Thyroid gland (tissue), 4 donors: ENCODE measurements around the gene GJD4. TPM values are rescaled to one million over a fixed set of nuclear protein-coding genes. Genes with fewer than 3 reads are reported as not detected.

Source experiments
- DNase-seq, 2 donors: peaks; one replicate each; pipeline ENCODE4 v3.0.0-alpha.2; 2019
- H3K27ac ChIP-seq, 3 donors: fragments of 200-600 bp; sonication (generic); 1 replicate in 2 of 3; 2 replicates in 1 of 3; pipeline ENCODE4 v1.5.1; 2016 to 2019; ENCODE audit warnings: mild to moderate bottlenecking in 1 of 3, moderate library complexity in 1 of 3
- H3K27me3 ChIP-seq: fragments of 200-600 bp; sonication (generic); one replicate; pipeline ENCODE4 v1.5.1; 2019
- H3K36me3 ChIP-seq, 2 donors: fragments of 200-600 bp; sonication (generic); one replicate each; pipeline ENCODE4 v1.5.1; 2016 to 2019
- H3K4me1 ChIP-seq, 2 donors: fragments of 200-600 bp; sonication (generic); one replicate each; pipeline ENCODE4 v1.5.1; 2017 to 2019
- H3K4me3 ChIP-seq, 3 donors: fragments of 200-600 bp; sonication (generic); replicated peaks in 1 of 3; 1 replicate in 2 of 3; 2 replicates in 1 of 3; pipeline ENCODE4 v1.5.1; 2016; ENCODE audit warnings: mild to moderate bottlenecking in 1 of 3
- H3K9me3 ChIP-seq: fragments of 200-600 bp; sonication (generic); one replicate; pipeline ENCODE4 v1.5.1; 2017
- CTCF ChIP-seq, 6 experiments: fragments of 200-600 bp in 3 of 6; fragments of 450-650 bp in 3 of 6; sonication (generic) in 3 of 6; IDR thresholded peaks; one replicate each; pipeline ENCODE4 v1.5.1; 2016 to 2019; ENCODE audit warnings: antibody characterized with exemption in 6 of 6, mild to moderate bottlenecking in 2 of 6, inconsistent platforms in 1 of 6, moderate library complexity in 1 of 6
- POLR2A ChIP-seq, 2 donors: fragments of 450-650 bp; IDR thresholded peaks; one replicate each; pipeline ENCODE4 v1.6.1; 2017; ENCODE audit warnings: antibody characterized with exemption in 2 of 2, mild to moderate bottlenecking in 2 of 2, moderate library complexity in 1 of 2
- WGBS, 2 donors: methylation state at CpG; one replicate each; pipeline ENCODE4 v1.1.5; 2017; 5-methylcytosine and 5-hydroxymethylcytosine counted together
- intact Hi-C: fragments of 100-400 bp; cut with DNase I; formaldehyde crosslinking; loops from one replicate; pipeline ENCODE4 v1.15.1; 2023
- total RNA-seq, 4 donors: library from RNA; depleted of rRNA; stranded (reverse); fragments of >200 nt; gene quantifications; one replicate each; pipeline ENCODE4 v1.2.3, GENCODE V29; 2016

The GJD4 gene
- not detected for total RNA-seq

GRCh38 chr10:35605191-35605590 lies at the start of gene GJD4:
GJD4 (plus strand) TSS chr10:35605341; CDS start chr10:35605568, 227 bp downstream.
- H3K27ac ChIP-seq, result no peak within 1 kb of the TSS
- no peak for TF ChIP-seq POLR2A (IDR thresholded peaks at IDR 0.05)
- no peak for TF ChIP-seq CTCF (IDR thresholded peaks at IDR 0.05)
- no peaks in the 10 kb centered on the region for H3K36me3 ChIP-seq
- peaks cover 6 to 16% of the 10 kb centered on the region in 2 donors for H3K4me1 ChIP-seq
- H3K4me3 ChIP-seq, result no peak within 1 kb of the TSS
- H3K9me3 ChIP-seq, result no peaks in the 10 kb centered on the region
- intact Hi-C loops, result no loop called here
- WGBS, 2 donors, result 39 to 42% methylated on average over 8 of the region's 8 CpGs
- no peaks in the 10 kb centered on the region for H3K27me3 ChIP-seq
- peak; percentile 35 for DNase-seq

GRCh38 chr10:35555962-35556930 lies 48.9 kb upstream of the GJD4 start:
- Histone ChIP-seq H3K4me3 (no peak overlapping the region), H3K9me3 (no peaks in the 10 kb centered on the region), H3K36me3 (peaks cover 5 to 6% of the 10 kb centered on the region in 2 donors), H3K4me1 (no peaks in the 10 kb centered on the region), H3K27ac (no peak overlapping the region), H3K27me3 (no peaks in the 10 kb centered on the region)
- TF ChIP-seq POLR2A (IDR thresholded peaks at IDR 0.05) (no peak), CTCF (IDR thresholded peaks at IDR 0.05) (no peak)
- intact Hi-C loops, result no loop called here
- DNase-seq, result no peak
- WGBS, 2 donors, result 93 to 97% methylated on average over 6 of the region's 6 CpGs

- Histone ChIP-seq H3K27me3 (no peaks in the 10 kb centered on the region), H3K27ac (no peak overlapping the region), H3K4me1 (no peaks in the 10 kb centered on the region), H3K4me3 (no peak overlapping the region), H3K36me3 (peaks cover 3 to 5% of the 10 kb centered on the region in 2 donors), H3K9me3 (no peaks in the 10 kb centered on the region)
- DNase-seq, result no peak
- no peak for TF ChIP-seq CTCF (IDR thresholded peaks at IDR 0.05)
- no peak for TF ChIP-seq POLR2A (IDR thresholded peaks at IDR 0.05)
- WGBS, 2 donors, result 96 to 100% methylated on average over 1 of the region's 1 CpG
- intact Hi-C loops, result no loop called here
Measured at GRCh38 chr10:35558276-35558675, 46.9 kb upstream of the GJD4 start.

- no peak overlapping the region for H3K27ac ChIP-seq
- H3K36me3 ChIP-seq, result no peaks in the 10 kb centered on the region
- TF ChIP-seq POLR2A (IDR thresholded peaks at IDR 0.05), result no peak
- TF ChIP-seq CTCF (IDR thresholded peaks at IDR 0.05), result no peak
- no peaks in the 10 kb centered on the region for H3K27me3 ChIP-seq
- no peaks in the 10 kb centered on the region for H3K9me3 ChIP-seq
- 99 to 100% methylated on average over 5 of the region's 5 CpGs for WGBS, 2 donors
- peaks cover 0 to 3% of the 10 kb centered on the region in 2 donors for H3K4me1 ChIP-seq
- intact Hi-C loops, result no loop called here
- H3K4me3 ChIP-seq, result no peak overlapping the region
- no peak for DNase-seq
Measured at GRCh38 chr10:35559416-35559815, 45.7 kb upstream of the GJD4 start.

- TF ChIP-seq POLR2A (IDR thresholded peaks at IDR 0.05) (no peak), CTCF (IDR thresholded peaks at IDR 0.05) (no peak)
- Histone ChIP-seq H3K4me3 (no peak overlapping the region), H3K36me3 (peaks cover 0 to 6% of the 10 kb centered on the region in 2 donors), H3K27ac (no peak overlapping the region), H3K9me3 (no peaks in the 10 kb centered on the region), H3K27me3 (no peaks in the 10 kb centered on the region), H3K4me1 (peaks cover 0 to 14% of the 10 kb centered on the region in 2 donors)
- DNase-seq, result no peak
- intact Hi-C loops, result loop anchor here (10.0 kb wide), 1 partner anchor 317 kb away; no protein-coding TSS in a partner anchor
- 89 to 91% methylated on average over 5 of the region's 5 CpGs for WGBS, 2 donors
Measured at GRCh38 chr10:35561715-35562114, 43.4 kb upstream of the GJD4 start.
